Keratinocyte (primary cell): ENCODE data around the gene SGK2. TPM values are rescaled to one million over a fixed set of nuclear protein-coding genes. Genes with fewer than 3 reads are reported as not detected.

Experiments used
- DNase-seq: peaks from one replicate; pipeline ENCODE4 v3.0.0-alpha.2; 2011; ENCODE audit warnings: low read depth, missing footprints, low spot score
- FAIRE-seq: peaks from 2 replicates; lab custom pipeline; 2011; peaks lifted over from hg19 to GRCh38; lab: Jason Lieb, UNC
- H2AFZ ChIP-seq: 2 replicates; pipeline ENCODE4 v1.6.0; 2012; ENCODE audit warnings: low read length, control low read depth, inconsistent platforms; ENCODE audit not compliant: control insufficient read depth
- H3K27ac ChIP-seq: 2 replicates; pipeline ENCODE4 v1.5.1; 2011; ENCODE audit warnings: low read length; ENCODE audit not compliant: control insufficient read depth, insufficient read depth
- H3K27me3 ChIP-seq: 3 replicates; pipeline ENCODE4 v1.6.0; 2011; ENCODE audit warnings: low read length; ENCODE audit not compliant: control insufficient read depth, insufficient read depth; ENCODE audit errors: extremely low read depth
- H3K36me3 ChIP-seq, 2 experiments: 2 replicates in 1 of 2; 3 replicates in 1 of 2; pipeline ENCODE4 v1.5.1; 2011; ENCODE audit warnings: low read length in 2 of 2, mild to moderate bottlenecking in 1 of 2; ENCODE audit not compliant: control insufficient read depth in 2 of 2, insufficient read depth in 2 of 2; ENCODE audit errors: extremely low read depth in 1 of 2
- H3K4me1 ChIP-seq: 3 replicates; pipeline ENCODE4 v1.5.1; 2011; ENCODE audit warnings: low read length; ENCODE audit not compliant: control insufficient read depth, insufficient read depth; ENCODE audit errors: extremely low read depth
- H3K4me2 ChIP-seq: 3 replicates; pipeline ENCODE4 v1.6.0; 2011; ENCODE audit warnings: low read depth, low read length; ENCODE audit not compliant: control insufficient read depth, insufficient read depth; ENCODE audit errors: extremely low read depth
- H3K4me3 ChIP-seq, 3 experiments: fragments of 200-600 bp in 1 of 3; sonication (generic) in 1 of 3; 2 replicates in 2 of 3; 3 replicates in 1 of 3; pipeline ENCODE4 v1.5.1; 2011 to 2016; ENCODE audit warnings: low read length in 3 of 3, mild to moderate bottlenecking in 3 of 3, control low read depth in 2 of 3, inconsistent platforms in 1 of 3, low read depth in 1 of 3, mixed read lengths in 1 of 3, mixed run types in 1 of 3, moderate library complexity in 1 of 3; ENCODE audit not compliant: control insufficient read depth in 2 of 3, insufficient read depth in 2 of 3; ENCODE audit errors: extremely low read depth in 1 of 3
- H3K79me2 ChIP-seq: 2 replicates; pipeline ENCODE4 v1.6.0; 2012; ENCODE audit warnings: low read length; ENCODE audit not compliant: control insufficient read depth, insufficient read depth
- H3K9ac ChIP-seq: 3 replicates; pipeline ENCODE4 v1.6.0; 2011; ENCODE audit warnings: low read length; ENCODE audit not compliant: control insufficient read depth, insufficient read depth; ENCODE audit errors: extremely low read depth
- H3K9me1 ChIP-seq: 3 replicates; pipeline ENCODE4 v1.6.0; 2011; ENCODE audit warnings: low read length; ENCODE audit not compliant: control insufficient read depth, insufficient read depth; ENCODE audit errors: extremely low read depth
- H3K9me3 ChIP-seq: 2 replicates; pipeline ENCODE4 v1.5.1; 2012; ENCODE audit warnings: low read depth, low read length; ENCODE audit not compliant: control insufficient read depth
- H4K20me1 ChIP-seq: 3 replicates; pipeline ENCODE4 v1.6.0; 2011; ENCODE audit warnings: low read length; ENCODE audit not compliant: control insufficient read depth, insufficient read depth; ENCODE audit errors: extremely low read depth
- CTCF ChIP-seq, 3 experiments: IDR thresholded peaks in 1 of 3; conservative IDR thresholded peaks in 1 of 3; optimal IDR thresholded peaks in 1 of 3; 2 replicates in 2 of 3; 3 replicates in 1 of 3; pipeline versions ENCODE3 to v1.5.1; 2011; ENCODE audit warnings: low read length in 3 of 3, mild to moderate bottlenecking in 3 of 3, moderate library complexity in 2 of 3, control low read depth in 1 of 3, inconsistent platforms in 1 of 3; ENCODE audit not compliant: insufficient read depth in 2 of 3; ENCODE audit errors: extremely low read depth in 1 of 3
- EZH2 ChIP-seq: IDR thresholded peaks from one replicate; pipeline ENCODE4 v1.6.1; 2012; ENCODE audit warnings: inconsistent platforms, mild to moderate bottlenecking, low read length, moderate library complexity
- dilution Hi-C: fragments of 300-500 bp; cut with MboI; formaldehyde crosslinking; loops from one replicate; pipeline ENCODE4 v1.7.0; 2020; ENCODE audit warnings: low sequenced_read_pairs; ENCODE audit not compliant: extremely low pct_ligation_motif_present
- polyA plus RNA-seq, 5 experiments: library from polyadenylated mRNA; depleted of rRNA in 3 of 5; stranded (reverse) in 3 of 5; stranded (forward) in 1 of 5; unstranded in 1 of 5; fragments of >200 nt; gene quantifications; 1 replicate in 1 of 5; 2 replicates in 3 of 5; 3 replicates in 1 of 5; pipeline versions ENCODE4 v1.2.1 to v1.2.3, GENCODE V29; 2011 to 2012; ENCODE audit warnings: missing spikeins in 2 of 5, low read depth in 1 of 5, low replicate concordance in 1 of 5

Gene SGK2
- polyA plus RNA-seq, 1 donor (not counting 4 experiments of a cell fraction or from before 2014, with no cell fraction given), result 0.12 TPM

DNA sequence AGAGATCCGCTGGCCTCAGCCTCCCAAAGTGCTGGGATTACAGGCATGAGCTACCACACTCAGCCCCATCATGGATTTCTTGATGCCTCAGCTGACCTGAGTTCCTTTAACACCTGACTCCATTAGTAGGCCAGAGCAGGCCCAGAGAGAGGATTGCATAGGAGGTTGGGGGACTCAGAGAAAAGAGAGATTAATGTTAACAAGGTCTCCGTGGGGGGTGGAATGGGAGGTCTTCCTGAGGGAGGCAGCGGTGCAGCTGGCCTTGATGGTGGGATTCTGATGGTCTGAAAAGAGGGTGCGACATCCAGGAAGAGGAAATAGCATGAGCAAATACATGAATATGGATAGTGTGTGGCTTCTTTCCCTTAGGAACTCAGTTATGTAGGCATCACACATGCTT lies 9.9 kb downstream of the SGK2 start:
- TF ChIP-seq CTCF (optimal IDR thresholded peaks at IDR 0.05 in 1 of 3, IDR thresholded peaks at IDR 0.05 in 1 of 3, conservative IDR thresholded peaks at IDR 0.05 in 1 of 3; ENCODE audit: extremely low read depth in 1 of 3, insufficient read depth in 2 of 3, low read length in 3 of 3) (no peak), EZH2 (no peak)
- DNase-seq (no peak), FAIRE-seq (no peak)
- Histone ChIP-seq H3K27ac (no peak overlapping the region), H3K4me2 (no peak overlapping the region), H3K9ac (no peak overlapping the region), H3K27me3 (peaks cover 3% of the 10 kb centered on the region), H3K4me1 (no peaks in the 10 kb centered on the region), H3K9me3 (no peaks in the 10 kb centered on the region), H3K4me3 (no peak overlapping the region), H4K20me1 (no peaks in the 10 kb centered on the region), H3K79me2 (no peaks in the 10 kb centered on the region), H2AFZ (no peak overlapping the region), H3K9me1 (no peaks in the 10 kb centered on the region), H3K36me3 (no peaks in the 10 kb centered on the region)
- dilution Hi-C loops, result no loop called here

GRCh38 chr20:43569282-43569681 lies 10.5 kb downstream of the SGK2 start:
- no peak overlapping the region for H2AFZ ChIP-seq
- no peaks in the 10 kb centered on the region for H3K9me3 ChIP-seq

More at GRCh38 chr20:43569282-43569681, 10.5 kb downstream of the SGK2 start:
- Histone ChIP-seq H3K36me3 (no peaks in the 10 kb centered on the region), H3K4me2 (no peak overlapping the region), H3K9ac (no peak overlapping the region), H3K4me3 (no peak overlapping the region), H3K79me2 (no peaks in the 10 kb centered on the region), H3K27me3 (peaks cover 3% of the 10 kb centered on the region), H4K20me1 (no peaks in the 10 kb centered on the region), H3K27ac (no peak overlapping the region), H3K9me1 (no peaks in the 10 kb centered on the region), H3K4me1 (no peaks in the 10 kb centered on the region)
- TF ChIP-seq EZH2, result no peak
- TF ChIP-seq CTCF (optimal IDR thresholded peaks at IDR 0.05 in 1 of 3, IDR thresholded peaks at IDR 0.05 in 1 of 3, conservative IDR thresholded peaks at IDR 0.05 in 1 of 3; ENCODE audit: extremely low read depth in 1 of 3, insufficient read depth in 2 of 3, low read length in 3 of 3), result no peak
- dilution Hi-C loops, result no loop called here
- FAIRE-seq, result no peak
- no peak for DNase-seq
